IPS-15b (cell line): Measurements from ENCODE around the gene AGBL4.

ENCODE experiments used
- H3K27me3 ChIP-seq: one replicate; pipeline ENCODE4 v1.6.1; 2013; ENCODE audit warnings: low read length; ENCODE audit not compliant: control insufficient read depth, insufficient read depth
- H3K36me3 ChIP-seq: one replicate; pipeline ENCODE4 v1.6.1; 2013; ENCODE audit warnings: low read length; ENCODE audit not compliant: control insufficient read depth, insufficient read depth
- H3K4me1 ChIP-seq: one replicate; pipeline ENCODE4 v1.6.1; 2013; ENCODE audit warnings: mild to moderate bottlenecking, low read length; ENCODE audit not compliant: control insufficient read depth, insufficient read depth
- H3K4me3 ChIP-seq: one replicate; pipeline ENCODE4 v1.5.1; 2013; ENCODE audit warnings: low read depth, low read length
- H3K9ac ChIP-seq: one replicate; pipeline ENCODE4 v1.6.1; 2013; ENCODE audit warnings: low read depth, mild to moderate bottlenecking, low read length
- H3K9me3 ChIP-seq: one replicate; pipeline ENCODE4 v1.6.1; 2013; ENCODE audit warnings: mild to moderate bottlenecking, low read length; ENCODE audit not compliant: control insufficient read depth, insufficient read depth

Gene AGBL4

DNA sequence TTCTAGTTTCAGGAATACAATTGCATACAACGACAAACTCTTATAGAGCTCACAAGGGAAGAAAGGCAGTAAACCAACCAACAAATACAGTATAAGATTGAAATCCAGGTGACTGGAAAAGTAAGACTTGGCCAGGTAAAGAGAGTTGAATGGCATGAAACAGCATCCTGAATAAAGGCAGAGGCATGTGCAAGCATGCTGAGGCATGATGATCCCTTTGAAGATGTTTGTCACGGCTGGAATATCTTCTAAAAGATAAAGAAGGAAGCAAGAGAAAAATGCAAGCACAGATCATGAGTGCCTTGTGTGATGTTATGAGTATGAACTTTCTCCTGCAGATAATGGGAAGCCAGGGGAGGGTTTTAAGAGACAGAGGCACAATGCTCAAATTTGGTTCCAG lies 1468.5 kb downstream of the AGBL4 start:
- Histone ChIP-seq H3K9ac (no peak overlapping the region), H3K9me3 (no peaks in the 10 kb centered on the region), H3K4me1 (no peaks in the 10 kb centered on the region), H3K36me3 (no peaks in the 10 kb centered on the region), H3K27me3 (no peaks in the 10 kb centered on the region), H3K4me3 (no peak overlapping the region)

DNA sequence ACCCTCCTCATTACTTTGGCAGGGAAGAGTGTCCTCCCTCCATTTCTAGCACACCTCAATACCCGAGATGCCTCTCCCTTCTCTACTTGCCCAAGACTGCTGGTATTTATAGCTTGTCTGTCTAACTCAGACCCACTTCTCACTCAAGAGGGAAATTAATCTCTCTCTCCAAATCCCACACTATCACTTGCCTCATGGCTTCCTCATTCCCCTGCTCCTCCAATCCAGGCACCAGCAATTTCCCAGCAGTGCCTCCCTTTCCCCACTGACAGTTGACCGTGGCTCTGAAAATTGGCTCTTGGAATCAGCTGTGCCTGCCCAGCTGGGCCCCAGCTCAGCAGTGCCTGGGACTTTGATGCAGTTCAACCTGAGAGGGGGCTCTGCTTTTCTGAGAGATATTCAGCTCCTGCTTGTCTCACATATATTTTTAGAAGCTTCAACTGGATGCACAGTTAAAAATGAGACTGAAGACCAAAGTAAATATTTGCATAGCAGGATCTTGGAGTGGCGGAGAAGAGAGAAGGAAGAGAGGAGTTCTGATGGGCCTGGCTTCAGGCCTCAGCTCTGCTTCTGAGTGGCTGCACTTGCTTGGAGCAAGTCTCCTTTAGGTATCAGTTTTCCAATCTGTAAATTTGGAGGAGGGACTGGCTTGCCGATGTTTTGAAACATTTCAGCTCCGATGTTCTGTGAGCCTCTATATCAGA lies 1470.7 kb downstream of the AGBL4 start:
- no peak overlapping the region for H3K9ac ChIP-seq
- H3K4me3 ChIP-seq: no peak overlapping the region
- H3K27me3 ChIP-seq: no peaks in the 10 kb centered on the region
- no peaks in the 10 kb centered on the region for H3K9me3 ChIP-seq
- H3K4me1 ChIP-seq: no peaks in the 10 kb centered on the region
- H3K36me3 ChIP-seq: no peaks in the 10 kb centered on the region

DNA sequence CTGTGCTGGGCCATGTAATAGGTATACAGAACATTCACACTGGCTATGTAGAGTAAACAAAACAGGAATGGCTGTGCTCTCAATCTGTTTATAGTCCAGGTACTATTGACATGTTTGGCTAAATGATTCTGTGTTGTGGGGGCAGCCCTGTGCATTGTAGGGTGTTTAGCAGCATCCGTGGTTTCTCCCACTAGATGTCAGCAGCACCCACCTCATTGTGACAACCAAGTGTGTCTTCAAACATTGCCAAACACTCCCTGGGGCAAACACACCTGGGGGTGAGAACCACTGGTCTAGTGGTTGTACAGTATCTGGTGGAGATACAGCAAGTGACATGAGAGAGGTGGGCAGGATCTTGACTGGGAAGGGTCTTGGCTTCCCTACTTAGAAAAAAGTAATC lies 1471.3 kb downstream of the AGBL4 start:
- no peak overlapping the region for H3K4me3 ChIP-seq
- no peaks in the 10 kb centered on the region for H3K9me3 ChIP-seq
- no peak overlapping the region for H3K9ac ChIP-seq
- no peaks in the 10 kb centered on the region for H3K36me3 ChIP-seq
- no peaks in the 10 kb centered on the region for H3K27me3 ChIP-seq
- H3K4me1 ChIP-seq: no peaks in the 10 kb centered on the region

DNA sequence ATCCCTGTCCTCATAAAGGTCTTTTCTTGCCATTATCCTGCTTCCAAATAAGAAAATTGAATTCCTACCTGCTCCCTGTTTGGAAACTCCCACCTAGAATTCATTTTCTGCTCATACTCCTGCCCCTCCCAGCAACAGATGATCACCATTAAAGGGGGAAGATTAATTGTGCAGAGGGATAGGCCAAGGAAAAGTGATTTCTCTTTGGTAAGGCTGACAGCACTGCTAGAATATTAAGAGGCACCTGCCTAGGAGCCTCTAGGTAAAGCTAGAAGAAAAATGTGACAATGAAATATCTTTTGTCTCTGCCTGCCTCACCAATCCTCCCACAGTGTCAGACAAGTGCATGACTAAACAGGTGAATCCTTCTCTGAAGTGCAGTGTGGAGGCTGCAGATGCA lies 1474.8 kb downstream of the AGBL4 start:
- H3K36me3 ChIP-seq: no peaks in the 10 kb centered on the region
- H3K27me3 ChIP-seq: no peaks in the 10 kb centered on the region
- no peaks in the 10 kb centered on the region for H3K9me3 ChIP-seq
- H3K4me1 ChIP-seq: no peaks in the 10 kb centered on the region
- no peak overlapping the region for H3K4me3 ChIP-seq
- H3K9ac ChIP-seq: no peak overlapping the region

DNA sequence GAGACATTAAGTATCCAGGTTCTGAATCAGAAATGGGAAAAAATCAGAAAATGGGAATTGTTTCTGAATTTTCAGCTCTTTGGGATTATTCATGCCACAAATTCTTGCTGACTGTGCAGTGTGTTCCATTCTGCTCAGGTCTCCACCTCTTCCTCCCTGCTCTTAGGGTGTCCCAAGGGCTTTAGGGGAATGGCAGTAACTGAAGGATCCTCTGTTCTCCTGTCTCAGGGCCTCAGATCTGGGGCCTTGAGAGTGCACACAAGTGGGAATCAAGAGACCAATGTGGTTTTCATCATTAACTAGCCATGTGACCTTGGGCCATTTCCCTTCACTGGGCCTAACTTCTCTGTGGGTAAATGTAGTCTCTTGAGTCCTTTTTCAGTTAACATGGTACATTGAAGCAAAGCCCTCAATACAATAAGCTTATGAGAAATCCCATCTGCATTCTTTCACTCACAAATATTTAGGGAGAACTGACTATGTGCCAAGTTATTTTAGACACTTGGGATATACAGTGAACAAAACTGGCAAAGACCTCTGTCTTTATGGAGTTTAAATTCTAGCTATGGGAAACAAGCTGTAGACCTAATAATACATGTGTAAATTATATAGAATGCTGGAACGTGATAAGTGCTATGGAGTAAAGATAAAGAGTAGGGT lies 1476.1 kb downstream of the AGBL4 start:
- H3K9me3 ChIP-seq: no peaks in the 10 kb centered on the region
- no peak overlapping the region for H3K4me3 ChIP-seq
- no peaks in the 10 kb centered on the region for H3K4me1 ChIP-seq
- no peaks in the 10 kb centered on the region for H3K36me3 ChIP-seq
- no peak overlapping the region for H3K9ac ChIP-seq
- no peaks in the 10 kb centered on the region for H3K27me3 ChIP-seq

DNA sequence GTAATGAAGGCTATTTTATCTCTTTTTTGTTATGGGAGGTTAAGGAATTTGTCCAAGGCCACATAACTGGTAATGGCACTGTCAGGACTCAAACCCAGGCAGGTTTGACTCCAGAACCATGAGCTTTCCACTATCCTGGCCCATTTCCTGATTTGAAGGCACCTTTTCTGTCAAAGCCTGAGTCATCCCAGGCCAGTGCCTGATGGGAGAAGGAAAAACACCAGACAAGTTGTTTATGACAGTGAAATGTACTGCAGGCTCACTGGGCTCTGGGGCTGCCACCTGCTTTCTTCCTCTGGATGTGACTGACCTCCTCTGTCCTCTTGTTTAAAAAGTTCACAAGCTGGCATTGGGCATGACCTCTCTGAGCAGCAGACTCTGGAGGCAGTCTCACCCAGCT lies 1479.9 kb downstream of the AGBL4 start:
- H3K9me3 ChIP-seq: no peaks in the 10 kb centered on the region
- no peaks in the 10 kb centered on the region for H3K36me3 ChIP-seq
- no peaks in the 10 kb centered on the region for H3K27me3 ChIP-seq
- no peak overlapping the region for H3K9ac ChIP-seq
- no peak overlapping the region for H3K4me3 ChIP-seq
- H3K4me1 ChIP-seq: no peaks in the 10 kb centered on the region

DNA sequence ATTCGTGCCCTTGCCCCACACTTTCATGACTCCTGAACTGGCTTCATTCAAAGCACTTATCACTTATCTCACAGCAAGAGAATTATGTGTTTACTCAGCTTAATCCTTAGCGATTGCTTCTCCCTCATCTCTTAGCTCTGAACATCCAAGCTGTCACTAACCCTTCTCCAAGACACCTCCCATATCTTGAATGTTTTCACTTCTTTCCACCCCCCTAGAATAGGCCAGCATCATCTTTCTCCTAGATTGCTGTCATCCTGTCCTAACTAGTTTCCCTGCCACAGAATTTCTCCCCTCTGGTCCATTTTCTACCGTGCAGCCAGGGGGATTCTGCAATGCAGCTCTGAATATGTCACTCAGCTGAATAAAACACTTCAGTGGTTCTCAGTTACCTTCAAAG lies 1483.2 kb downstream of the AGBL4 start:
- Histone ChIP-seq H3K9me3 (no peaks in the 10 kb centered on the region), H3K9ac (no peak overlapping the region), H3K27me3 (no peaks in the 10 kb centered on the region)

DNA sequence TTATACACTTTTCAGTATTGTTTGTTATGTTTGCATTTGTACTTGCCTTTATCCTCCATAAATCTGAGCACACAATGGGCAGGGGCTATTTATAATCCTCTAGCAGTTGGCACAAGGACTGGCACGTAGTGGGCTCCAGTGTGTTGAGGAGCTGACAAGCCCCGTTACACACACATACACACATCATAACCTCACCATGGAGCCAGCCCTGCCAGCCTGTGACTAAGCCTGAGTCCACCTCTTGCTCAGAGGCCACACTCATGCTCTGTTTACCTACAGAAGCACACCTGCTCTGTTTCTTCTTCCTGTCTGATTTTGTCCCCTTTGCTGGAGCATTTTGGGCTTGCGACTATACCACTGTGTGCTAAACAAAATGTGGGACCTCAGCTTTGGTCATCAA lies 1487.3 kb downstream of the AGBL4 start:
- Histone ChIP-seq H3K4me3 (no peak overlapping the region), H3K36me3 (no peaks in the 10 kb centered on the region), H3K4me1 (no peaks in the 10 kb centered on the region), H3K9me3 (no peaks in the 10 kb centered on the region), H3K27me3 (no peaks in the 10 kb centered on the region), H3K9ac (no peak overlapping the region)

More for the DNA sequence above, 1483.2 kb downstream of the AGBL4 start:
- Histone ChIP-seq H3K4me1 (no peaks in the 10 kb centered on the region), H3K36me3 (no peaks in the 10 kb centered on the region), H3K4me3 (no peak overlapping the region)

DNA sequence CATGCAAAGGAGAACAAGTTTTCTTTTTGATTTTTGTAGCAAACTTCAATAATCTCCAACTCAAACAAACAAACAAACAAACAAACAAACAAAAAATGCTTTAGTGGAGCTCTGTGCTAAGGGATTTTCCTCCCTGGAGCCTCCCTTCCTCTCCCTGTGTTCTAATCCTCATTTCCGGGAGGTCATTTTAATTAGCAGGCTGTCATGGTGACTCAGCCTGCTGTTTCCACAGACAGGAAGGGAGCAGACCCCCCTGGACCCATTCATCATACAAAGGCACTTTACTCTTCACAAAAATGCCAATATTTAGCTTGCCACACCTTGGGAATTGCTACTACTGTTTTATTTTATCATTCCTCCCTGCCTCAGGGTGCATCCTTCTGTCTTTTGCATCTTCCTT lies 1490.8 kb downstream of the AGBL4 start:
- Histone ChIP-seq H3K4me1 (peaks cover 5% of the 10 kb centered on the region), H3K9ac (no peak overlapping the region), H3K4me3 (no peak overlapping the region), H3K36me3 (no peaks in the 10 kb centered on the region), H3K27me3 (no peaks in the 10 kb centered on the region), H3K9me3 (no peaks in the 10 kb centered on the region)

DNA sequence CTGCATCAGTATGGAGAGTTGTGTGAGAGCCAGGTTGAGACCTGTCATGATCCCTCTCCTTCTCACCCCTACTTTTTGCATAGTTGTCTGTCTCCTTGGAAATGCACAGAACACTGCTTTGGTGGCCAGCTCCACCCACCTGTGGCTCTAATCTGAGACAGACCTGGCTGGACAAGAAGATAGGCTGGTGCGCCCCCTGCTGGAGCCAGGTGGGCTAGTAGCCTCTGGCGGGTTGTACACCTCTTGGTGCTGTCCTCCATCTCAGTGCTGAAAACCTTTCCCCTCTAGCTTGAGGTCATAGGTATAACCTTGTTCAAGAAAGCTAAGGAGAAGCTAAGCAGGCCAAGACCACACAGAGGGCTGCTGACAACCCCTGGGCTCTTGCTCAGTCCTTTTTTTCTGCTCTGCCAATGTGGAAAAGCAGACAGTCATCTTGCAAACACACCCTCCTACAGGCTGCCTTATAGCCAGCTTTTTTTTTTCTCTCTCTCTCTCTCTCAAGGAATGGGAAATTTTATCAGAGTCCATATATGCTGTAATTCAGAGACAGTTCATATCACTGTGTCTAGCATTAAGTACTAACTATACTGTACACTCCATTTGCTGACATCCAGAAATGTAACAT lies 1492.9 kb downstream of the AGBL4 start:
- Histone ChIP-seq H3K4me1 (peaks cover 9% of the 10 kb centered on the region), H3K4me3 (no peak overlapping the region), H3K9ac (no peak overlapping the region), H3K9me3 (no peaks in the 10 kb centered on the region), H3K27me3 (no peaks in the 10 kb centered on the region), H3K36me3 (no peaks in the 10 kb centered on the region)

DNA sequence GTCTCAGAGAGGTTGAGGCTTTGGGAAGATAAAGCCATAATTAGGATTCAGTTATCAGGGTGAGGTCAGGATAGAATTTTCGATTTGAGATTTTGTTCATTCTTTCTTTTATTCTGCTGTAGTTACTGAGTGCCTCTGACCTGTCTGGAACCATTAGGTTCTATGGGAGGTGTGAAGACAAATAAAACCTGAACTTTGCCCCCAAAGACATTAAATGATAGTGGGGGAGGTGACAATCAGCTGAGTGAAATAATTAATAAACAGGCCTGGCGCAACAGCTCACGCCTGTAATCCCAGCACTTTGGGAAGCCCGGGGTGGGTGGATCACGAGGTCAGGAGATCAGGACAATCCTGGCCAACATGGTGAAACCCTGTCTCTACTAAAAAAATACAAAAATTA lies 1496.7 kb downstream of the AGBL4 start:
- Histone ChIP-seq H3K4me3 (no peak overlapping the region), H3K9ac (no peak overlapping the region)

More for the DNA sequence above, 1496.7 kb downstream of the AGBL4 start:
- no peaks in the 10 kb centered on the region for H3K36me3 ChIP-seq
- peaks cover 9% of the 10 kb centered on the region for H3K4me1 ChIP-seq
- H3K27me3 ChIP-seq: no peaks in the 10 kb centered on the region
- no peaks in the 10 kb centered on the region for H3K9me3 ChIP-seq
